Hepatocyte (in vitro differentiated cells): ENCODE measurements around the gene HOATZ. TPM values are rescaled to one million over a fixed set of nuclear protein-coding genes. Genes with fewer than 3 reads are reported as not detected.

ENCODE experiments used
- DNase-seq: peaks from one replicate; pipeline ENCODE4 v3.0.0-alpha.2; 2016; ENCODE audit warnings: low spot score
- H2AFZ ChIP-seq: fragments of 200-600 bp; sonication (generic); 2 replicates; pipeline ENCODE4 v1.6.0; 2016; ENCODE audit warnings: antibody characterized with exemption, mild to moderate bottlenecking
- H3K27ac ChIP-seq: fragments of 200-600 bp; sonication (generic); 2 replicates; pipeline ENCODE4 v1.5.1; 2016; ENCODE audit warnings: mild to moderate bottlenecking
- H3K27me3 ChIP-seq: fragments of 200-600 bp; sonication (generic); 2 replicates; pipeline ENCODE4 v1.6.1; 2016
- H3K36me3 ChIP-seq: fragments of 200-600 bp; sonication (generic); replicated peaks from 2 replicates; pipeline ENCODE4 v1.5.1; 2016; ENCODE audit warnings: low read depth; ENCODE audit not compliant: insufficient read depth
- H3K4me1 ChIP-seq: fragments of 200-600 bp; sonication (generic); 2 replicates; pipeline ENCODE4 v1.5.1; 2016; ENCODE audit warnings: mild to moderate bottlenecking, moderate library complexity; ENCODE audit not compliant: insufficient read depth
- H3K4me2 ChIP-seq: fragments of 200-600 bp; sonication (generic); 2 replicates; pipeline ENCODE4 v1.6.0; 2016
- H3K4me3 ChIP-seq: fragments of 200-600 bp; sonication (generic); 2 replicates; pipeline ENCODE4 v1.5.1; 2016; ENCODE audit warnings: mild to moderate bottlenecking
- H3K79me2 ChIP-seq: fragments of 200-600 bp; sonication (generic); 2 replicates; pipeline ENCODE4 v1.6.0; 2017; ENCODE audit warnings: mild to moderate bottlenecking
- H3K9me2 ChIP-seq: fragments of 200-600 bp; sonication (generic); replicated peaks from 2 replicates; pipeline ENCODE4 v1.6.0; 2017; ENCODE audit warnings: mild to moderate bottlenecking; ENCODE audit not compliant: insufficient read depth
- H3K9me3 ChIP-seq: fragments of 200-600 bp; sonication (generic); 2 replicates; pipeline ENCODE4 v1.5.1; 2016; ENCODE audit warnings: low read depth, mild to moderate bottlenecking
- H4K20me1 ChIP-seq: fragments of 200-600 bp; sonication (generic); 2 replicates; pipeline ENCODE4 v1.6.0; 2016; ENCODE audit warnings: mild to moderate bottlenecking; ENCODE audit not compliant: insufficient read depth, poor library complexity, severe bottlenecking
- EZH2 ChIP-seq: fragments of 200-600 bp; sonication (generic); IDR thresholded peaks from 2 replicates; pipeline ENCODE4 v1.6.1; 2016; ENCODE audit warnings: antibody characterized with exemption, mild to moderate bottlenecking, borderline replicate concordance
- EZH2phosphoT487 ChIP-seq: fragments of 200-600 bp; sonication (generic); IDR thresholded peaks from one replicate; pipeline ENCODE4 v1.6.1; 2018; ENCODE audit warnings: antibody characterized with exemption, mild to moderate bottlenecking, low read depth, moderate library complexity; ENCODE audit not compliant: unreplicated experiment, severe bottlenecking
- WGBS: methylation state at CpG from one replicate; pipeline ENCODE4 v1.1.6; 2016; ENCODE audit warnings: low lambda C conversion rate; ENCODE audit errors: missing lambda C conversion rate; 5-methylcytosine and 5-hydroxymethylcytosine counted together
- polyA plus RNA-seq: library from polyadenylated mRNA; unstranded; fragments of >200 nt; fragmentation: Nextera tagmentation; extraction: Ambion mirVana; gene quantifications from 2 replicates; pipeline ENCODE4 v1.2.1, GENCODE V29; 2016
- total RNA-seq: library from RNA; depleted of rRNA; stranded (reverse); fragments of >200 nt; gene quantifications from 2 replicates; pipeline ENCODE4 v1.2.3, GENCODE V29; 2014
- TF ChIP-seq, protein P1 (sequence below): fragments of 200-600 bp; sonication (generic); IDR thresholded peaks from 2 replicates; pipeline ENCODE4 v1.5.1; 2016; ENCODE audit warnings: antibody characterized with exemption, mild to moderate bottlenecking; ENCODE audit not compliant: poor library complexity

Gene HOATZ
- total and polyA plus RNA-seq, 2 experiments from 2014 or later: not detected

DNA sequence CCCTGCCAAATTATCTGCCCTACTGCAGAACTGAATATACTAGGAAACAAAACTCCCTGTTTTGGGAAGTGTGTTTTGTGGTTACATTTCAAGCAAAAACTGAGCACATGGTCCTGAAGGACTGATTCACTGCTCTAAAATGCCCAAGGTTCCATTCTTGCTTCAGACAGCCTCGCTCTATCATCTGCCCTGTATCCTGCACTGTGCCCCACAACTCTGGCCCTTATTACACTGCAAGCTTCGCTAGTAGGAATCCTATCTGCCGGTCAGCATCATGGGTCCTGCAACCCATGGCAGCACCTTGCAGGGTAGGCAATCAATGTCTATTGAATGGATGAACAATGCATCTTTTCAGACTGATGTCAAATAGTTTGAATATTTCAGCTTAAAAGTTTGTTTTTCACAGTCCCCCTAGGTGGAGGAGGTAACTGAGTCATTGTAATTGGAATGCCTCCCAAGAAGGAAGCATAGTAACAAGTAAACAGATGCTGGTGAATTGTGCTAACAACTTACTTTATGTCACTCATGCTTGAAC, 47.3 kb downstream of the HOATZ start:
- WGBS: 74% methylated on average over 3 of the region's 3 CpGs
- Histone ChIP-seq H3K9me2 (no peaks in the 10 kb centered on the region), H4K20me1 (no peaks in the 10 kb centered on the region), H3K36me3 (no peaks in the 10 kb centered on the region), H3K9me3 (no peaks in the 10 kb centered on the region), H3K4me2 (no peak overlapping the region), H3K27me3 (no peaks in the 10 kb centered on the region), H3K79me2 (no peaks in the 10 kb centered on the region), H3K4me3 (no peak overlapping the region), H3K27ac (no peak overlapping the region), H2AFZ (no peak overlapping the region), H3K4me1 (no peaks in the 10 kb centered on the region)
- no peak for TF ChIP-seq EZH2phosphoT487
- no peak for TF ChIP-seq EZH2
- TF ChIP-seq, protein P1, sequence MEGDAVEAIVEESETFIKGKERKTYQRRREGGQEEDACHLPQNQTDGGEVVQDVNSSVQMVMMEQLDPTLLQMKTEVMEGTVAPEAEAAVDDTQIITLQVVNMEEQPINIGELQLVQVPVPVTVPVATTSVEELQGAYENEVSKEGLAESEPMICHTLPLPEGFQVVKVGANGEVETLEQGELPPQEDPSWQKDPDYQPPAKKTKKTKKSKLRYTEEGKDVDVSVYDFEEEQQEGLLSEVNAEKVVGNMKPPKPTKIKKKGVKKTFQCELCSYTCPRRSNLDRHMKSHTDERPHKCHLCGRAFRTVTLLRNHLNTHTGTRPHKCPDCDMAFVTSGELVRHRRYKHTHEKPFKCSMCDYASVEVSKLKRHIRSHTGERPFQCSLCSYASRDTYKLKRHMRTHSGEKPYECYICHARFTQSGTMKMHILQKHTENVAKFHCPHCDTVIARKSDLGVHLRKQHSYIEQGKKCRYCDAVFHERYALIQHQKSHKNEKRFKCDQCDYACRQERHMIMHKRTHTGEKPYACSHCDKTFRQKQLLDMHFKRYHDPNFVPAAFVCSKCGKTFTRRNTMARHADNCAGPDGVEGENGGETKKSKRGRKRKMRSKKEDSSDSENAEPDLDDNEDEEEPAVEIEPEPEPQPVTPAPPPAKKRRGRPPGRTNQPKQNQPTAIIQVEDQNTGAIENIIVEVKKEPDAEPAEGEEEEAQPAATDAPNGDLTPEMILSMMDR: no peak
- DNase-seq: no peak

DNA sequence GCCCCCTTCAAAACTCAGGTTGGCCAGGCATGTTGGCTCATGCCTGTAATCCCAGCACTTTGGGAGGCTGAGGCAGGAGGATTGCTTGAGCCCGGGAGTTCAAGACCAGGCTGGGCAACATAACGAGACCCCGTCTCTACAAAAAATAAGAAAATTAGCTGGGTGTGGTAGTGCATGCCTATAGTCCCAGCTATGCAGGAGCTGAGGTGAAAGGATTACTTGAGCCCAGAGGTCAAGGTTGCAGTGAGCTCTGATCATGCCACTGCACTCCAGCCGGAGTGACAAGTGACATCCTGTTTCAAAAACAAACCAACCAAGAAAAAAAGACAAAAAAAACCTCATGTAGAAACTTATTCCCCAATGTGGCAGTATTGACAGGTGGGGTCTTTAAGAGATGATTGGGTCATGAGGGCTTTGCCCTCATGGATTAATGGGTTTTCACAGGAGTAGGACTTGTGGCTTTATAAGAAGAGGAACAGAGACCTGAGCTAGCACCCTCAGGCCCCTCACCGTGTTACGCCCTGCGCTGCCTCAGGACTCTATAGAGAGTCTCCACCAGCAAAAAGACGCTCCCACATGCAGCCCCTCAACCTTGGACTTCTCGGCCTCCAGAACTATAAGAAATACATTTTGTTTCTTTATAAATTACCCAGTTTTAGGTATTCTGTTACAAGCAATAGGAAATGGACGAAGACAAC, 48.3 kb downstream of the HOATZ start:
- no peak overlapping the region for H2AFZ ChIP-seq
- H4K20me1 ChIP-seq: no peaks in the 10 kb centered on the region
- H3K4me2 ChIP-seq: no peak overlapping the region
- no peak for TF ChIP-seq EZH2phosphoT487
- TF ChIP-seq, protein P1: no peak
- no peak for TF ChIP-seq EZH2
- H3K9me3 ChIP-seq: no peaks in the 10 kb centered on the region
- no peaks in the 10 kb centered on the region for H3K9me2 ChIP-seq
- WGBS: 91% methylated on average over 10 of the region's 10 CpGs
- no peak overlapping the region for H3K27ac ChIP-seq
- H3K4me3 ChIP-seq: no peak overlapping the region
- no peak for DNase-seq
- H3K36me3 ChIP-seq: no peaks in the 10 kb centered on the region
- no peaks in the 10 kb centered on the region for H3K27me3 ChIP-seq
- no peaks in the 10 kb centered on the region for H3K4me1 ChIP-seq
- H3K79me2 ChIP-seq: no peaks in the 10 kb centered on the region

GRCh38 chr11:111565114-111565720, 50.6 kb downstream of the HOATZ start:
- H3K27ac ChIP-seq: no peak overlapping the region
- H3K4me2 ChIP-seq: no peak overlapping the region
- H4K20me1 ChIP-seq: no peaks in the 10 kb centered on the region
- H3K9me3 ChIP-seq: no peaks in the 10 kb centered on the region
- no peak overlapping the region for H3K4me3 ChIP-seq
- no peaks in the 10 kb centered on the region for H3K9me2 ChIP-seq
- H3K36me3 ChIP-seq: no peaks in the 10 kb centered on the region
- 66% methylated on average over 4 of the region's 4 CpGs for WGBS
- H2AFZ ChIP-seq: no peak overlapping the region
- TF ChIP-seq, protein P1: peak; percentile 95
- TF ChIP-seq EZH2: no peak
- no peak for TF ChIP-seq EZH2phosphoT487
- DNase-seq: peak; percentile 83
- no peaks in the 10 kb centered on the region for H3K4me1 ChIP-seq
- no peaks in the 10 kb centered on the region for H3K27me3 ChIP-seq
- H3K79me2 ChIP-seq: no peaks in the 10 kb centered on the region
